A549 (cell line): Measurements from ENCODE around the gene SPEM1. TPM values are rescaled to one million over a fixed set of nuclear protein-coding genes. Genes with fewer than 3 reads are reported as not detected.

Experiments used
- ATAC-seq, 2 experiments: fragments of 200-7000 bp in 1 of 2; fragments of >200 bp in 1 of 2; cut with Nextera tagmentation in 1 of 2; cut with Tn5 transposase in 1 of 2; 3 replicates each; pipeline versions ENCODE4 v1.8.0 to v1.9.1; 2018 to 2020; ENCODE audit warnings: mild to moderate bottlenecking in 1 of 2, moderate library complexity in 1 of 2
- CTCF ChIA-PET: fragments of 300-600 bp; sonication (Branson Sonifier 250); formaldehyde crosslinking; extraction: SDS; loops from one replicate; lab custom pipeline; 2021; ENCODE audit warnings: antibody characterized with exemption, inconsistent platforms; lab: Yijun Ruan, JAX
- POLR2A ChIA-PET: fragments of 350-600 bp; formaldehyde crosslinking; extraction: SDS; loops from one replicate; lab custom pipeline; 2021; ENCODE audit warnings: antibody characterized with exemption, inconsistent platforms; lab: Yijun Ruan, JAX
- DNase-seq, 2 experiments: peaks; one replicate each; pipeline versions ENCODE4 v3.0.0 to v3.0.0-alpha.2; 2011 to 2016; ENCODE audit warnings: low read depth in 1 of 2, low spot score in 1 of 2
- FAIRE-seq: peaks from 2 replicates; lab custom pipeline; 2011; peaks lifted over from hg19 to GRCh38; lab: Jason Lieb, UNC
- H3K27ac ChIP-seq, 2 experiments: fragments of >200 bp; sonication (Bioruptor Twin); formaldehyde crosslinking; 3 replicates each; pipeline ENCODE4 v1.5.1; 2016 to 2017
- H3K4me1 ChIP-seq: fragments of >200 bp; sonication (Bioruptor Twin); formaldehyde crosslinking; 3 replicates; pipeline ENCODE4 v1.6.1; 2016
- H3K4me2 ChIP-seq: fragments of >200 bp; sonication (Bioruptor Twin); formaldehyde crosslinking; 3 replicates; pipeline ENCODE4 v1.6.1; 2016
- H3K4me3 ChIP-seq: fragments of >200 bp; sonication (Bioruptor Twin); formaldehyde crosslinking; 3 replicates; pipeline ENCODE4 v1.5.1; 2016
- H3K9me3 ChIP-seq: fragments of >200 bp; sonication (Bioruptor Twin); formaldehyde crosslinking; 3 replicates; pipeline ENCODE4 v1.6.1; 2016
- BCL3 ChIP-seq: fragments of >200 bp; sonication (Bioruptor Twin); formaldehyde crosslinking; IDR thresholded peaks from 3 replicates; pipeline ENCODE4 v1.6.1; 2016
- CBX8 ChIP-seq: fragments of 200-600 bp; sonication (generic); IDR thresholded peaks from 2 replicates; pipeline ENCODE4 v1.6.1; 2016
- CHD2 ChIP-seq: fragments of 150-350 bp; IDR thresholded peaks from 2 replicates; pipeline ENCODE4 v1.6.1; 2014; ENCODE audit warnings: low read length; ENCODE audit not compliant: partially characterized antibody
- EHMT2 ChIP-seq: fragments of 200-600 bp; sonication (generic); IDR thresholded peaks from 2 replicates; pipeline ENCODE4 v1.6.1; 2016; ENCODE audit warnings: antibody characterized with exemption, low read depth, mild to moderate bottlenecking, moderate library complexity
- ESRRA ChIP-seq: fragments of 150-350 bp; IDR thresholded peaks from 2 replicates; pipeline ENCODE4 v1.6.1; 2014; ENCODE audit warnings: mild to moderate bottlenecking, low read length, borderline replicate concordance
- GATA3 ChIP-seq: IDR thresholded peaks from 2 replicates; pipeline ENCODE4 v1.6.1; 2012; ENCODE audit warnings: borderline replicate concordance
- HDAC2 ChIP-seq: fragments of 200-600 bp; sonication (generic); IDR thresholded peaks from 2 replicates; pipeline ENCODE4 v1.6.1; 2016
- HEYL ChIP-seq: fragments of 250-450 bp; sonication (Bioruptor Pico); IDR thresholded peaks from 2 replicates; pipeline ENCODE4 v1.8.0; 2021; ENCODE audit warnings: mild to moderate bottlenecking, moderate library complexity
- KDM1A ChIP-seq: fragments of 200-600 bp; sonication (generic); IDR thresholded peaks from 2 replicates; pipeline ENCODE4 v1.6.1; 2016; ENCODE audit warnings: low read depth, mild to moderate bottlenecking
- KDM5A ChIP-seq: fragments of 200-600 bp; sonication (generic); IDR thresholded peaks from 2 replicates; pipeline ENCODE4 v1.6.1; 2016; ENCODE audit warnings: antibody characterized with exemption, mild to moderate bottlenecking
- MAFK ChIP-seq: fragments of 450-650 bp; IDR thresholded peaks from 2 replicates; pipeline ENCODE4 v1.6.1; 2014; ENCODE audit not compliant: partially characterized antibody
- MYC ChIP-seq: IDR thresholded peaks from 2 replicates; pipeline ENCODE4 v1.6.1; 2012; ENCODE audit warnings: mild to moderate bottlenecking, inconsistent platforms, low read length, improper control_type of control experiment, borderline replicate concordance
- NFE2L2 ChIP-seq: fragments of 150-350 bp; conservative IDR thresholded peaks from 2 replicates; pipeline ENCODE4 v1.6.1; 2014; ENCODE audit warnings: low read length
- NR3C1 ChIP-seq: fragments of >200 bp; sonication (Bioruptor Twin); formaldehyde crosslinking; IDR thresholded peaks from 3 replicates; pipeline ENCODE4 v1.6.1; 2017
- POLR2A ChIP-seq: IDR thresholded peaks from 2 replicates; pipeline ENCODE4 v1.6.1; 2012; ENCODE audit warnings: mild to moderate bottlenecking, low read length
- RCOR1 ChIP-seq: fragments of 150-350 bp; IDR thresholded peaks from 2 replicates; pipeline ENCODE4 v1.6.1; 2014; ENCODE audit warnings: antibody characterized with exemption, low read length, low read depth
- RFX5 ChIP-seq: fragments of 450-650 bp; IDR thresholded peaks from 2 replicates; pipeline ENCODE4 v1.7.1; 2014; ENCODE audit warnings: antibody characterized with exemption, mild to moderate bottlenecking, moderate library complexity
- RNF2 ChIP-seq: fragments of 200-600 bp; sonication (generic); IDR thresholded peaks from 2 replicates; pipeline ENCODE4 v1.6.1; 2016; ENCODE audit warnings: low read depth, mild to moderate bottlenecking, antibody characterized with exemption, moderate library complexity, borderline replicate concordance
- SMC3 ChIP-seq: fragments of >200 bp; sonication (Bioruptor Twin); formaldehyde crosslinking; IDR thresholded peaks from 3 replicates; pipeline ENCODE4 v1.6.1; 2018; ENCODE audit warnings: inconsistent platforms
- TFCP2L1 ChIP-seq: fragments of 250-450 bp; sonication (Bioruptor Pico); IDR thresholded peaks from 2 replicates; pipeline ENCODE4 v1.5.0; 2021; ENCODE audit warnings: mild to moderate bottlenecking
- TP53 ChIP-seq: fragments of 250-450 bp; sonication (Bioruptor Pico); IDR thresholded peaks from 2 replicates; pipeline ENCODE4 v1.5.0; 2021; ENCODE audit warnings: mild to moderate bottlenecking, moderate library complexity
- ZC3H11A ChIP-seq: fragments of 450-650 bp; IDR thresholded peaks from 2 replicates; pipeline ENCODE4 v1.6.1; 2014; ENCODE audit warnings: antibody characterized with exemption, mild to moderate bottlenecking
- ZNF302 ChIP-seq: fragments of 250-450 bp; sonication (Bioruptor Pico); IDR thresholded peaks from 2 replicates; pipeline ENCODE4 v1.9.0; 2021; ENCODE audit warnings: inconsistent platforms, mild to moderate bottlenecking, moderate library complexity
- WGBS: methylation state at CpG from one replicate; pipeline ENCODE4 v1.1.6; 2017; ENCODE audit errors: missing lambda C conversion rate; 5-methylcytosine and 5-hydroxymethylcytosine counted together
- polyA plus RNA-seq, 4 experiments: library from polyadenylated mRNA; depleted of rRNA in 3 of 4; stranded (reverse); fragments of >200 nt; fragmentation: RNase III in 1 of 4; extraction: RNeasy Plus Mini Kit Qiagen cat#74134 plus additional on column Dnase treatment in 1 of 4; gene quantifications; 2 replicates in 3 of 4; 3 replicates in 1 of 4; pipeline ENCODE4 v1.2.3, GENCODE V29; 2011 to 2017
- TF ChIP-seq, protein P1 (sequence below): fragments of >200 bp; sonication (Bioruptor Twin); formaldehyde crosslinking; IDR thresholded peaks from 2 replicates; pipeline ENCODE4 v1.6.1; 2016
- TF ChIP-seq, protein P2 (sequence below): IDR thresholded peaks from 2 replicates; pipeline ENCODE4 v1.6.1; 2012
- TF ChIP-seq, protein P3 (sequence below): fragments of 250-450 bp; sonication (Bioruptor Pico); IDR thresholded peaks from 2 replicates; pipeline ENCODE4 v1.5.0; 2021; ENCODE audit warnings: mild to moderate bottlenecking, moderate library complexity, borderline replicate concordance
- TF ChIP-seq, protein P4 (sequence below): IDR thresholded peaks from 2 replicates; pipeline ENCODE4 v1.6.1; 2012

Gene SPEM1
- polyA plus RNA-seq, 2 of the 4 experiments (the other 2 are of a cell fraction): 0.09 TPM; not detected in 1

- no peak for TF ChIP-seq TP53 (CRISPR knock-in tag)
- TF ChIP-seq ESRRA: no peak
- TF ChIP-seq GATA3: no peak
- TF ChIP-seq SMC3: no peak
- TF ChIP-seq EHMT2: no peak
These were observed 23.7 kb downstream of the SPEM1 start (continued) for GRCh38 chr17:7443499-7444485.

GRCh38 chr17:7444682-7445618 is 24.8 kb downstream of the SPEM1 start, which contains the start of gene CHRNB1:
Gene CHRNB1 (plus strand): TSS chr17:7445061. CDS start chr17:7445128, 67 bp downstream.
- POLR2A ChIA-PET: interaction anchor here (0.6 to 2.7 kb wide), 5 partner anchors 17 to 51 kb away, joined by 3 to 8 read pairs (median 4); partner anchors contain the start of genes PLSCR3, POLR2A, TMEM256 and ZBTB4
- H3K4me1 ChIP-seq: peaks cover 23% of the 10 kb centered on the region
- H3K4me2 ChIP-seq: peak within 1 kb of the TSS; percentile 83
- FAIRE-seq (no peak), DNase-seq (peak; percentile 68 to 71), ATAC-seq (peak; percentile 62 to 82)
- peak within 1 kb of the TSS; percentile 37 for H3K4me3 ChIP-seq
- WGBS: 70% methylated on average over 37 of the region's 51 CpGs
- CTCF ChIA-PET: interaction anchor here (0.9 to 30.1 kb wide), 10 partner anchors 4 to 115 kb away, joined by 3 to 342 read pairs (median 6); partner anchors contain the start of genes CHRNB1, FGF11, KCTD11 and SENP3
- H3K27ac ChIP-seq: peak within 1 kb of the TSS; percentile 63 to 74
- TF ChIP-seq POLR2A (no peak), ZNF302 (CRISPR knock-in tag) (no peak), MYC (no peak), HDAC2 (no peak), HEYL (CRISPR knock-in tag) (no peak), NFE2L2 (no peak), GATA3 (no peak), KDM1A (no peak), NR3C1 (no peak)
- TF ChIP-seq, protein P1, sequence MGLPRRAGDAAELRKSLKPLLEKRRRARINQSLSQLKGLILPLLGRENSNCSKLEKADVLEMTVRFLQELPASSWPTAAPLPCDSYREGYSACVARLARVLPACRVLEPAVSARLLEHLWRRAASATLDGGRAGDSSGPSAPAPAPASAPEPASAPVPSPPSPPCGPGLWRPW: no peak
- TF ChIP-seq, all 56 proteins: peak for 0
- H3K9me3 ChIP-seq: no peaks in the 10 kb centered on the region

DNA sequence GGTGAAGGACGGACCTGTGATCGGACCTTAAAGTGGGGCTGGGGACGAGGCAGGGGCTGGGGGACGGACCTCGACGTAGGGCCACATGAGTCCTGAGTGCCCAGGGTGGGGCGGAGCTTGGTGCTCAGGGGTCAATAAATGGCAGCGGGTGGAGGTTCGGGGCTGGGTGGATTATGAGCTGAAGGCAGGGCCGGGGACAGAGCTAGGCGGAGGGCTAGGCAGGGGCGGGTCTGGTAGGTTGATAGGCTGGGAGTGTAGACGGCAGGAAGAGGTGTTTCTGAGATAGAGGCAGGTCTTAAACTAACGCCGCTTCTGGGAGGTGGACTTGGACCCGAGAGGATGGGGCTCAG is 25.5 kb downstream of the SPEM1 start:
- Histone ChIP-seq H3K4me1 (peaks cover 18% of the 10 kb centered on the region), H3K27ac (peak overlapping the region; percentile 63 to 74), H3K4me3 (peak overlapping the region; percentile 37), H3K9me3 (no peaks in the 10 kb centered on the region), H3K4me2 (peak overlapping the region; percentile 83)
- 40% methylated on average over 13 of the region's 16 CpGs for WGBS
- DNase-seq (peak; percentile 46 to 61), FAIRE-seq (no peak), ATAC-seq (peak; percentile 40 to 79)
- ChIA-PET CTCF (interaction anchor here (0.9 to 30.1 kb wide), 7 partner anchors 4 to 115 kb away, joined by 3 to 342 read pairs (median 7); partner anchors contain the start of genes CHRNB1, FGF11, SENP3 and TMEM102), POLR2A (interaction anchor here (1.2 to 2.7 kb wide), 2 partner anchors 34 to 42 kb away, joined by 4 to 8 read pairs; partner anchors contain the start of genes TMEM256 and ZBTB4)
- TF ChIP-seq TFCP2L1 (CRISPR knock-in tag): no peak
- TF ChIP-seq, protein P2, sequence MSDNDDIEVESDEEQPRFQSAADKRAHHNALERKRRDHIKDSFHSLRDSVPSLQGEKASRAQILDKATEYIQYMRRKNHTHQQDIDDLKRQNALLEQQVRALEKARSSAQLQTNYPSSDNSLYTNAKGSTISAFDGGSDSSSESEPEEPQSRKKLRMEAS: no peak
- TF ChIP-seq ZNF302 (CRISPR knock-in tag): no peak
- TF ChIP-seq CHD2: no peak
- TF ChIP-seq KDM5A: no peak
- TF ChIP-seq GATA3: no peak
- TF ChIP-seq RFX5: no peak
- TF ChIP-seq, protein P3, sequence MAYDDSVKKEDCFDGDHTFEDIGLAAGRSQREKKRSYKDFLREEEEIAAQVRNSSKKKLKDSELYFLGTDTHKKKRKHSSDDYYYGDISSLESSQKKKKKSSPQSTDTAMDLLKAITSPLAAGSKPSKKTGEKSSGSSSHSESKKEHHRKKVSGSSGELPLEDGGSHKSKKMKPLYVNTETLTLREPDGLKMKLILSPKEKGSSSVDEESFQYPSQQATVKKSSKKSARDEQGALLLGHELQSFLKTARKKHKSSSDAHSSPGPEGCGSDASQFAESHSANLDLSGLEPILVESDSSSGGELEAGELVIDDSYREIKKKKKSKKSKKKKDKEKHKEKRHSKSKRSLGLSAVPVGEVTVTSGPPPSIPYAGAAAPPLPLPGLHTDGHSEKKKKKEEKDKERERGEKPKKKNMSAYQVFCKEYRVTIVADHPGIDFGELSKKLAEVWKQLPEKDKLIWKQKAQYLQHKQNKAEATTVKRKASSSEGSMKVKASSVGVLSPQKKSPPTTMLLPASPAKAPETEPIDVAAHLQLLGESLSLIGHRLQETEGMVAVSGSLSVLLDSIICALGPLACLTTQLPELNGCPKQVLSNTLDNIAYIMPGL (CRISPR knock-in tag): no peak
- TF ChIP-seq RNF2: no peak
- no peak for TF ChIP-seq MAFK
- TF ChIP-seq ZC3H11A: no peak
- no peak for TF ChIP-seq BCL3
- no peak for TF ChIP-seq RCOR1
- no peak for TF ChIP-seq CBX8
- TF ChIP-seq, protein P4, sequence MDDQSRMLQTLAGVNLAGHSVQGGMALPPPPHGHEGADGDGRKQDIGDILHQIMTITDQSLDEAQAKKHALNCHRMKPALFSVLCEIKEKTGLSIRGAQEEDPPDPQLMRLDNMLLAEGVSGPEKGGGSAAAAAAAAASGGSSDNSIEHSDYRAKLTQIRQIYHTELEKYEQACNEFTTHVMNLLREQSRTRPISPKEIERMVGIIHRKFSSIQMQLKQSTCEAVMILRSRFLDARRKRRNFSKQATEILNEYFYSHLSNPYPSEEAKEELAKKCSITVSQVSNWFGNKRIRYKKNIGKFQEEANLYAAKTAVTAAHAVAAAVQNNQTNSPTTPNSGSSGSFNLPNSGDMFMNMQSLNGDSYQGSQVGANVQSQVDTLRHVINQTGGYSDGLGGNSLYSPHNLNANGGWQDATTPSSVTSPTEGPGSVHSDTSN: no peak
- no peak for TF ChIP-seq EHMT2
